SHP77 treated with DMSO at 0.1 percent for 48 hours (cell line): ENCODE results near the gene SUGP1.
"Not testable (repeated sequence)": the region's sequence is repeated elsewhere in the genome, so short reads cannot be mapped to it uniquely, and the experiment has no call there.

Source experiments
- DNase-seq: peaks from one replicate; lab custom pipeline; 2025; lab: John Stamatoyannopoulos, UW

The SUGP1 gene

GRCh38 chr19:19320361-19321140 is at the start of gene SUGP1, which contains the start of gene MAU2:
Gene SUGP1 (minus strand): TSS chr19:19320509. CDS start chr19:19320496, 13 bp downstream.
Gene MAU2 (plus strand): TSS chr19:19320829. CDS start chr19:19320860, 31 bp downstream.
- peak; percentile 93 for DNase-seq

DNA sequence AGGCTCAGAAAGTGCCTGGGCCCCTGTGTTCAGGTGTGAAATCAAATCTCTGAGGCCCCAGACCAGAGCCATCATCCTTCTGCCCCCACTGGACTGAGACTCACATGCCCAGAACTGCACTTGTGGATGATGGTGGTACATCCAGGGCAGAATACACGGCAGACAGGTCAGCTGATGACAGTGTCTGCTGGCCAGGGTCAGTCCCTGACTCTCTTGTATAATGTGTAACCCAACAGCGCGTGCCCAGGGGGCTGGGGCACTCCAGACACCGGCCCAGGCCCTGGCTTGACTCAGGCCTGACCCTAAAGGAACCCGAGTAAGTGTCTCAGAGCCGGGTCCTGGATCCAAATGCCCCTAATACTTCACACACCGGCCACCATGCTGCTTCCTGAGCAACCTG is 47.8 kb upstream of the SUGP1 start:
- no peak for DNase-seq

- DNase-seq, result peak; percentile 91
Observed at GRCh38 chr19:19366434-19367396, 46.4 kb upstream of the SUGP1 start.

DNA sequence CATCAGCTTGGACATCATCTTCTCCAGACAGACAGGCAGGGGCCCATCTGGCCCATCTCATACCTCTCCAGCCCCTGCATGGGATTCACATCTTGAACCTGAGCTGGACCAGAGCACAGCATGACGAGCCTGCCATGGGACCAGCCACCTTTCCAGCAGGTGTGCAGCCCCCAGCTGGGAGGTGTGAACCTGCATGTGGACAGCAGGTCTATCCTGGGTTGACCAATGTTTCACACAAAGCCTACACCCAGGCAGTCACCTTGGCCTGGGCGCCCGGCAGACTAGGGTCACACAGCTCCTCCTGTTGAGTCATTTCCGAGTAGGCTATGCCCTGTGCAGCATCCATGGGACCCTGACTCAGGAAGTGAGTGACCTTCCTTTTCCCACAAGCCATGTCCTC is 41.8 kb upstream of the SUGP1 start:
- no peak for DNase-seq

DNA sequence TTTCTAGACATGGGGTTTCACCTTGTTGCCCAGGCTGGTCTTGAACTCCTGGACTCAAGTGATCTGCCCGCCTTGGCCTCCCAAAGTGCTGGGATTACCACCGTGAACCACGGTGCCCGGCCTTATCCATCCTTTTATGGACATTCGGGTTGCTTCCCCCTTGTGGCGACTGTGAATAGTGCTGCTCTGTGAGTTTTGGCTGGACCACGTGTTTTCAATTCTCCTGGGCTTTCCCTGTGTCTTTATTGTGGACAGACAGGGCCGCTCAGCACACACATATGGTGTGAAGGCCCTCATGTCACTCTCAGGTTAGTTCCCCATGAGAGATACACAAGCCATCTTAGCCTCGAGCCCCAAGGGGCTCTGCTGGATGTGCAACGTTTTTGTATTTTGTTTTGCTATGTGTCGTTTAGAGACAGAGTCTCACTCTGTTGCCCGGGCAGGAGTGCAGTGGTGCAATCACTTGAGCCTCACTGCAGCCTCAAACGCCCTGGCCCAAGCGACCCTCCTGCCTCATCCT is 40.8 kb upstream of the SUGP1 start:
- DNase-seq, result peak; percentile 58

GRCh38 chr19:19356901-19357566 is 36.7 kb upstream of the SUGP1 start:
- no peak for DNase-seq

- no peak for DNase-seq
Observed at GRCh38 chr19:19356500-19356899, 36.2 kb upstream of the SUGP1 start.

DNA sequence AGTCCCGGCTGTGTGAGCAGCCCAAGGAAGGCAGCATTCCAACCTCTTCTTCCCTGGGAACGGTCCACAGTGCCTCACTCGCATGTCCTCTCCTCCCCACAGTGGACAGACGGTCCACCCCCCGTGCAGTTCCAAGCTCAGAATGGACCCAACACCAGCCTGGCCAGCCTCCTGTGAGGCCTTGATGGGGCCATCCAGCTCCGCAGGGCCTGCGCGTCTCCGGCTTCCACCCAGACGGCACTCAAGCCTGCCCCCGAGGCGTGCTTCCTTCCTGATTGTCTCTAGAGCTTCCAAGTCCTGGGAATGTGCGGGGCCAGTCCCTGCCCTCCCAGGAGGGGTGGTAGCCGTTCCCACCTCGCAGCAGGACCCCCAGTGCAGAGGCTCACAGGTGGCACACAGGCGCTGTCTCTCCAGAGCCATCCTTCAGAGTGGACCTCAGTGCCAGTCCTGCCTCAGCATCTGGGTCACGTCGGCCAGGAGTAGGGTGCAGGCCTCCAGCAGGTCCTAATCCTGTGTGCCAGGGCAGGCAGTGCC is 35.4 kb upstream of the SUGP1 start:
- no peak for DNase-seq

DNA sequence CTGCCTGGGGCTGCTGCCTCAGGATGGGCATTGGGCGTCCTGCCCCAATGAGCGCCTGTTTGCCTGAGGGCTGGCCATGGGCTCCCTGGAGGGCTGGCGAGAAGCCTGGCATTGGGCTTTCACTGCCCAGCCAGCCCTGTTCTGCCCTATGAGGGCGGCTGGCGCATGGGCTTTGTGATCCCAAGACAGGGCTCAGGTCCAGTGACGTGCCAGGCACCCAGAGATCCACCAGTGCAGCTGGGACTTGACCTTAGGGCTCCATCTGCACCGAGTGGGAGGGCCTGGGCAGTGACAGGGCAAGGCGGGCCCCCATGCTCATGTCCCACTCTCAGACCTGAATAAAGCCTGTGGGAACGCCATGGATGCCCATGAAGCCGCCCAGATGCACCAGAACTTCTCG is 34.6 kb upstream of the SUGP1 start:
- no peak for DNase-seq

DNA sequence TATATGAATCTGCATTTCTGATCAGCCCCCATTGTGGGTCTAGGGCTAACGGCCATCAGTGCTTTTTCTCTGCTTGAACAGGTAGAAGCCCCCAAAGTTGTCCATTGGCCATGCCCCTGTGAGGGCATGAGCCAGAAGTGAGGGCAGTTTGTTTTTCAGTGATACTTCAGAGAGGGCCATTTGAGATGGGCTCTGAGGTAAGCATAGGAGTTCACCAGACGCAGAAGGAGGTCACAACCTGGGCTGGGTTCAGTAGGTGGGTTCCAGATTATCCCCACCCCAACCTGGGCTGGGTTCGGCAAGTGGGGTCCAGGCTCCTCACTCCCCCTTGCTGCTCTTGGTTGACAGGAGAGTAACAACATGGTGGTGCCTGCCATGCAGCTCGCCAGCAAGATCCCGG is 33.7 kb upstream of the SUGP1 start:
- no peak for DNase-seq

- no peak for DNase-seq
Observed at GRCh38 chr19:19352823-19353222, 32.5 kb upstream of the SUGP1 start.

DNA sequence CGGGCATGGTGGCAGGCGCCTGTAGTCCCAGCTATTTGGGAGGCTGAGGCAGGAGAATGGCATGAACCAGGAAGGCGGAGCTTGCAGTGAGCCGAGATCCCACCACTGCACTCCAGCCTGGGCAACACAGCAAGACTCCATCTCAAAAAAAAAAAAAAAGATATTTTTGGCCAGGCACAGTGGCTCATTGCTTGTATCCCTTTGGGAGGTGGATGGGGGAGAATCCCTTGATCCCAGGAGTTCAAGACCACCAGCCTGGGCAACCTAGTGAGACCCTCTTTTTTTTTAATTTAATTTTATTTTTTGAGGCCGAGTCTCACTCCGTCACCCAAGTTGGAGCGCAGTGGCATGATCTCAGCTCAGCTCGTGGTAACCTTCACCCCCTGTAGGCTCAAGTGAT is 30.4 kb upstream of the SUGP1 start:
- DNase-seq, result not testable (repeated sequence)

DNA sequence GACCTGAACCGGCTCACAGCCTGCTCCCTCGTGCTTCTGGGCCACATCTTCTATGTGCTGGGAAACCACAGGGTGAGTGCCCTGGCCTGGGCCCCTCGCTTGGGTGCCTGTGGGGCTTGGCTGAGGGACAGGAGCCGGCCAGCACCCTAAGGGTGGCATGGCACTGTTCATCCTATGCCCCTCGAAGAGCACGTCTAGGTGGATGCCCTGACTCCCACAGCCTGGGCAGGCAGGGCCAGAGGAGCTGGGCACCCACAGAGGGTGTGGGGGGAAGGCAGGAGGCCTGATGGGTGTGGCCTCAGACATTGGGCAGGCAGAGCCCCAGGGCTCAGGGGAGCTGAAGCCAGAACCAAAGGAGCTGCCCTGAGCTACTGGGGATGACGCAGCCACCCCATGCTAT is 29.1 kb upstream of the SUGP1 start:
- DNase-seq, result no peak

- DNase-seq, result no peak
Observed at GRCh38 chr19:19348266-19348665, 28.0 kb upstream of the SUGP1 start.

- DNase-seq, result no peak
Observed at GRCh38 chr19:19347401-19348110, 27.2 kb upstream of the SUGP1 start.

- no peak for DNase-seq
Observed at GRCh38 chr19:19345970-19346369, 25.7 kb upstream of the SUGP1 start.

- no peak for DNase-seq
Observed at GRCh38 chr19:19345232-19345631, 24.9 kb upstream of the SUGP1 start.

GRCh38 chr19:19343762-19344161 is 23.5 kb upstream of the SUGP1 start:
- no peak for DNase-seq

DNA sequence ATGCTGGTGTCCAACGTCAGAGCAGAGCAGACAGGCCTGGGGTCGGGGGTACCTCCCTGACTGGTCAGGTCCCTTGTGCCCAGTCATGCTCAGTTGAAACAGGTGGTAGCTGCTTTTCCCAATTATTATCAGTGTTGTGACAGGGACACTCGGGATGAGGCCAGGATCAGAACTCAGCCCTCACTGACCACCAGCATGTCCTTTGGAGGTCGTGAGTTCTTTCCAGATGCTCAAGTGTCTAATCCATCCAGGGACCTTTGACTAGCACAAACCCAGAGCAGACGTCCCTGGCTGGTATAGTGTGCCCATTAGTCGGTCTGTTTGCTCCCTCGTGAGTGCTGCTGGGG is 22.7 kb upstream of the SUGP1 start:
- DNase-seq, result no peak

DNA sequence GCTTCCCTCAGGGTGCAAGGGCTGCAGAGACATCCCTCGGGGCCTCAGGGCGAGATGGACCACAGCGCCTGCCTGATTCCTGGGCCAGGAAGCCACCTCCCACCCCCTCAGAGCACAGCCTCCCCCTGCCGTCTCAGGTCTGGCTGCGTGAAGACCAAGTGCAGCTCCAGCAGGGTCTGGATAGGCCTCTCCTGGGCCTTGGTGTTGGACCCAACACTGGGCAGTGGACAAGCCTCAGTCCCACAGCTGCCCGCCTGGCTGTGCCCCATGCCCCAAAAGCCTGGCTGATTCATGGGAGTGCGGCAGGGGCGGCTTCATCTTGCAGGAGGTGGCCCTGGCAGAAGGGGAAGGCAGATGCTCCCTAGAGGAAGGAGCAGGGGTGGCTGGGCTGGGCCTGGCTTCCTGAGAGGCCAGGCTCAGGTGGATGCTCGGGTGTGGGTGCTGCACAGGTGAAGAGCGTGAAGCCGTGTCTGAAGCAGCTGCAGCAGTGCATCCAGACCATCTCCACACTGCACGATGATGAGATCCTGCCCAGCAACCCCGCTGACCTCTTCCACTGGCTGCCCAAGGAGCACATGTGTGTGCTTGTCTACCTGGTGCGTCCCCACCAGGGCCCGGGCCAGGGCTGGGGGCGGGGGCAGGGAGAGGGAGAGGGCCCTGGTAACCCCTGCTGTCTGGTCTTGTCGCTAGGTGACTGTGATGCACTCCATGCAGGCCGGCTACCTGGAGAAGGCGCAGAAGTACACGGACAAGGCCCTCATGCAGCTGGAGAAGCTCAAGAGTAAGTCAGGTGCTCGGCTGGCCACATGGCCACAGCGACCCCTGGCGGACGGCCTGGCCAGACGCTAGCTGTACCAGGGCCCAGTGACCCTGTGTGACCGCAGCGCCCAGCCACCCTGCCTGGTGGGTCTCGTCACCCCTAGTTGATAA is 22.0 kb upstream of the SUGP1 start:
- peak; percentile 40 for DNase-seq
